Natural killer cell treated with Interleukin-12 subunit alpha and Interleukin-12 subunit beta and Interleukin-15 and Interleukin-18, amount 100 ng/mL, for 72 hours (primary cell): Measurements from ENCODE around the gene DAAM1. TPM values are rescaled to one million over a fixed set of nuclear protein-coding genes. Genes with fewer than 3 reads are reported as not detected.
A peak's percentile ranks its signal among the peaks of the same experiment; 100 is the strongest.

Experiments
- ATAC-seq, 2 donors: fragments of 150-1000 bp; cut with Tn5 transposase in 1 of 2; sonication (Bioruptor Pico), chemical (Tn5 transposase) in 1 of 2; 2 replicates each; pipeline ENCODE4 v1.10.0; 2021
- DNase-seq: peaks from one replicate; pipeline ENCODE4 v3.0.0; 2022; ENCODE audit warnings: low spot score
- H3K27ac Mint-ChIP-seq, 2 donors: 1 replicate in 1 of 2; 2 replicates in 1 of 2; pipeline ENCODE4 v1.8.0; 2022; ENCODE audit warnings: mixed read lengths in 2 of 2, mild to moderate bottlenecking in 1 of 2, moderate library complexity in 1 of 2
- H3K27me3 Mint-ChIP-seq, 2 donors: 1 replicate in 1 of 2; 2 replicates in 1 of 2; pipeline ENCODE4 v1.8.0; 2022; ENCODE audit warnings: mixed read lengths in 2 of 2
- H3K36me3 Mint-ChIP-seq: one replicate; pipeline ENCODE4 v1.8.0; 2022; ENCODE audit warnings: mixed read lengths
- H3K4me1 Mint-ChIP-seq, 2 donors: 1 replicate in 1 of 2; 2 replicates in 1 of 2; pipeline ENCODE4 v1.8.0; 2022; ENCODE audit warnings: low read depth in 2 of 2, mixed read lengths in 2 of 2, mild to moderate bottlenecking in 1 of 2
- H3K4me3 Mint-ChIP-seq: one replicate; pipeline ENCODE4 v1.8.0; 2022; ENCODE audit warnings: mixed read lengths
- H3K9me3 Mint-ChIP-seq: 2 replicates; pipeline ENCODE4 v1.8.0; 2022; ENCODE audit warnings: mixed read lengths
- total RNA-seq, 2 donors: library from RNA; stranded (reverse); gene quantifications; one replicate each; pipeline ENCODE4 v1.2.3, GENCODE V29; 2022

DAAM1 gene
- total RNA-seq, 2 donors from 2014 or later = 21.3 to 22.5 TPM

GRCh38 chr14:59197695-59198262 is 9.3 kb downstream of the DAAM1 start:
- Mint-ChIP-seq H3K4me1 (peaks cover 12 to 16% of the 10 kb centered on the region in 2 donors), H3K27me3 (no peaks in the 10 kb centered on the region), H3K27ac (no peak overlapping the region), H3K36me3 (no peaks in the 10 kb centered on the region), H3K4me3 (no peak overlapping the region), H3K9me3 (no peaks in the 10 kb centered on the region)
- DNase-seq (no peak), ATAC-seq (no peak)

- no peak overlapping the region for H3K27ac Mint-ChIP-seq
- H3K4me1 Mint-ChIP-seq = peaks cover 12 to 17% of the 10 kb centered on the region in 2 donors
- DNase-seq (no peak), ATAC-seq (no peak)
- H3K27me3 Mint-ChIP-seq = no peaks in the 10 kb centered on the region
- no peaks in the 10 kb centered on the region for H3K36me3 Mint-ChIP-seq
- H3K4me3 Mint-ChIP-seq = no peak overlapping the region
- no peaks in the 10 kb centered on the region for H3K9me3 Mint-ChIP-seq
Measured at GRCh38 chr14:59199205-59199604, 10.7 kb downstream of the DAAM1 start.

- H3K4me1 Mint-ChIP-seq = peaks cover 12 to 17% of the 10 kb centered on the region in 2 donors
- DNase-seq (no peak), ATAC-seq (no peak)
- no peaks in the 10 kb centered on the region for H3K9me3 Mint-ChIP-seq
- no peaks in the 10 kb centered on the region for H3K36me3 Mint-ChIP-seq
- no peak overlapping the region for H3K4me3 Mint-ChIP-seq
- H3K27ac Mint-ChIP-seq = no peak overlapping the region
- H3K27me3 Mint-ChIP-seq = no peaks in the 10 kb centered on the region
Measured at GRCh38 chr14:59199614-59200013, 11.1 kb downstream of the DAAM1 start.

GRCh38 chr14:59200195-59200594 is 11.7 kb downstream of the DAAM1 start:
- ATAC-seq = no peak
- H3K4me1 Mint-ChIP-seq = peaks cover 12 to 17% of the 10 kb centered on the region in 2 donors
- no peaks in the 10 kb centered on the region for H3K27me3 Mint-ChIP-seq
- H3K4me3 Mint-ChIP-seq = no peak overlapping the region
- no peaks in the 10 kb centered on the region for H3K36me3 Mint-ChIP-seq
- no peak overlapping the region for H3K27ac Mint-ChIP-seq
- H3K9me3 Mint-ChIP-seq = no peaks in the 10 kb centered on the region
- no peak for DNase-seq

- H3K4me3 Mint-ChIP-seq = no peak overlapping the region
- peak; percentile 66 for ATAC-seq
Measured at GRCh38 chr14:59202031-59202430, 13.6 kb downstream of the DAAM1 start.

GRCh38 chr14:59204305-59204704 is 15.8 kb downstream of the DAAM1 start:
- Mint-ChIP-seq H3K36me3 (no peaks in the 10 kb centered on the region), H3K27ac (no peak overlapping the region), H3K27me3 (no peaks in the 10 kb centered on the region), H3K4me3 (no peak overlapping the region), H3K4me1 (peaks cover 22 to 28% of the 10 kb centered on the region in 2 donors), H3K9me3 (no peaks in the 10 kb centered on the region)
- DNase-seq (no peak), ATAC-seq (no peak)

More at GRCh38 chr14:59202031-59202430, 13.6 kb downstream of the DAAM1 start:
- Mint-ChIP-seq H3K9me3 (no peaks in the 10 kb centered on the region), H3K27ac (peak overlapping the region in 1 of 2 donors; percentile 76), H3K36me3 (no peaks in the 10 kb centered on the region), H3K27me3 (no peaks in the 10 kb centered on the region), H3K4me1 (peaks cover 13 to 14% of the 10 kb centered on the region in 2 donors)
- DNase-seq = no peak

GRCh38 chr14:59206892-59207291 is 18.4 kb downstream of the DAAM1 start:
- no peaks in the 10 kb centered on the region for H3K9me3 Mint-ChIP-seq
- ATAC-seq (no peak), DNase-seq (no peak)
- no peaks in the 10 kb centered on the region for H3K27me3 Mint-ChIP-seq
- H3K4me3 Mint-ChIP-seq = no peak overlapping the region
- H3K36me3 Mint-ChIP-seq = no peaks in the 10 kb centered on the region
- H3K4me1 Mint-ChIP-seq = peaks cover 20 to 31% of the 10 kb centered on the region in 2 donors
- H3K27ac Mint-ChIP-seq = no peak overlapping the region

- H3K4me1 Mint-ChIP-seq = peaks cover 18 to 25% of the 10 kb centered on the region in 2 donors
- ATAC-seq = peak in 1 of 2 donors; percentile 46
- DNase-seq = no peak
- no peaks in the 10 kb centered on the region for H3K27me3 Mint-ChIP-seq
- H3K36me3 Mint-ChIP-seq = no peaks in the 10 kb centered on the region
- H3K4me3 Mint-ChIP-seq = peak overlapping the region; percentile 56
- H3K9me3 Mint-ChIP-seq = no peaks in the 10 kb centered on the region
- H3K27ac Mint-ChIP-seq = peak overlapping the region in 1 of 2 donors; percentile 68
Measured at GRCh38 chr14:59207506-59207933, 19.1 kb downstream of the DAAM1 start.

- peak overlapping the region in 1 of 2 donors; percentile 68 for H3K27ac Mint-ChIP-seq
- ATAC-seq = no peak
- H3K36me3 Mint-ChIP-seq = no peaks in the 10 kb centered on the region
- DNase-seq = no peak
- H3K4me1 Mint-ChIP-seq = peaks cover 15 to 22% of the 10 kb centered on the region in 2 donors
- no peaks in the 10 kb centered on the region for H3K9me3 Mint-ChIP-seq
- H3K27me3 Mint-ChIP-seq = no peaks in the 10 kb centered on the region
- peak overlapping the region; percentile 56 for H3K4me3 Mint-ChIP-seq
Measured at GRCh38 chr14:59208224-59208814, 19.9 kb downstream of the DAAM1 start.

- DNase-seq (no peak), ATAC-seq (no peak)
- H3K27ac Mint-ChIP-seq = no peak overlapping the region
- H3K27me3 Mint-ChIP-seq = no peaks in the 10 kb centered on the region
- H3K9me3 Mint-ChIP-seq = no peaks in the 10 kb centered on the region
- H3K4me3 Mint-ChIP-seq = no peak overlapping the region
- H3K4me1 Mint-ChIP-seq = peaks cover 15 to 22% of the 10 kb centered on the region in 2 donors
- H3K36me3 Mint-ChIP-seq = no peaks in the 10 kb centered on the region
Measured at GRCh38 chr14:59208954-59209353, 20.5 kb downstream of the DAAM1 start.

- Mint-ChIP-seq H3K4me3 (peak overlapping the region; percentile 5), H3K36me3 (no peaks in the 10 kb centered on the region), H3K4me1 (peaks cover 15 to 22% of the 10 kb centered on the region in 2 donors), H3K27ac (no peak overlapping the region), H3K9me3 (no peaks in the 10 kb centered on the region), H3K27me3 (no peaks in the 10 kb centered on the region)
- no peak for ATAC-seq
- DNase-seq = no peak
Measured at GRCh38 chr14:59210621-59211020, 22.2 kb downstream of the DAAM1 start.

GRCh38 chr14:59213368-59214315 is 25.2 kb downstream of the DAAM1 start:
- no peak overlapping the region for H3K27ac Mint-ChIP-seq
- no peak overlapping the region for H3K4me3 Mint-ChIP-seq
- H3K9me3 Mint-ChIP-seq = no peaks in the 10 kb centered on the region
- H3K27me3 Mint-ChIP-seq = no peaks in the 10 kb centered on the region
- ATAC-seq = no peak
- H3K36me3 Mint-ChIP-seq = no peaks in the 10 kb centered on the region
- peaks cover 6 to 11% of the 10 kb centered on the region in 2 donors for H3K4me1 Mint-ChIP-seq
- no peak for DNase-seq

GRCh38 chr14:59214702-59215302 is 26.3 kb downstream of the DAAM1 start:
- no peaks in the 10 kb centered on the region for H3K36me3 Mint-ChIP-seq
- no peak for ATAC-seq
- peaks cover 6 to 9% of the 10 kb centered on the region in 2 donors for H3K4me1 Mint-ChIP-seq

More at GRCh38 chr14:59214702-59215302, 26.3 kb downstream of the DAAM1 start:
- H3K27me3 Mint-ChIP-seq = no peaks in the 10 kb centered on the region
- no peak overlapping the region for H3K27ac Mint-ChIP-seq
- no peak for DNase-seq
- H3K4me3 Mint-ChIP-seq = no peak overlapping the region
- H3K9me3 Mint-ChIP-seq = no peaks in the 10 kb centered on the region
